Stomach (tissue), 19 donors: Measurements from ENCODE around the gene DYNC1H1. TPM values are rescaled to one million over a fixed set of nuclear protein-coding genes. Genes with fewer than 3 reads are reported as not detected.

Experiments
- DNase-seq, 2 donors: peaks; one replicate each; pipeline versions ENCODE4 v3.0.0 to v3.0.0-alpha.2; 2013 to 2019
- H3K27ac ChIP-seq, 5 donors: fragments of 200-600 bp in 4 of 5; sonication (generic) in 4 of 5; one replicate each; pipeline ENCODE4 v1.5.1; 2013 to 2019; ENCODE audit warnings: mild to moderate bottlenecking in 1 of 5, moderate library complexity in 1 of 5
- H3K27me3 ChIP-seq, 3 donors: fragments of 200-600 bp; sonication (generic); one replicate each; pipeline ENCODE4 v1.5.1; 2017 to 2019; ENCODE audit warnings: mixed run types in 1 of 3
- H3K36me3 ChIP-seq, 4 donors: fragments of 200-600 bp; sonication (generic); 1 replicate in 3 of 4; 2 replicates in 1 of 4; pipeline ENCODE4 v1.5.1; 2016 to 2019
- H3K4me1 ChIP-seq, 4 donors: fragments of 200-600 bp; sonication (generic); one replicate each; pipeline ENCODE4 v1.5.1; 2016 to 2019
- H3K4me3 ChIP-seq, 4 donors: fragments of 200-600 bp; sonication (generic) in 3 of 4; one replicate each; pipeline ENCODE4 v1.5.1; 2016 to 2019; ENCODE audit warnings: mild to moderate bottlenecking in 1 of 4
- H3K9me3 ChIP-seq, 4 donors: fragments of 200-600 bp; sonication (generic); one replicate each; pipeline ENCODE4 v1.5.1; 2016 to 2019
- CTCF ChIP-seq, 7 experiments: fragments of 450-650 bp in 4 of 7; fragments of 200-600 bp in 3 of 7; sonication (generic) in 3 of 7; IDR thresholded peaks; one replicate each; pipeline ENCODE4 v1.5.1; 2016 to 2019; ENCODE audit warnings: antibody characterized with exemption in 7 of 7, control low read depth in 2 of 7, mild to moderate bottlenecking in 1 of 7
- EP300 ChIP-seq: sonication (generic); formaldehyde crosslinking; IDR thresholded peaks from one replicate; pipeline ENCODE4 v1.6.1; 2017; ENCODE audit warnings: antibody characterized with exemption
- POLR2A ChIP-seq, 4 donors: fragments of 450-650 bp; IDR thresholded peaks; one replicate each; pipeline ENCODE4 v1.6.1; 2016; ENCODE audit warnings: antibody characterized with exemption in 4 of 4, control low read depth in 2 of 4, mild to moderate bottlenecking in 1 of 4, moderate library complexity in 1 of 4
- POLR2AphosphoS5 ChIP-seq, 3 donors: sonication (generic); formaldehyde crosslinking; IDR thresholded peaks; one replicate each; pipeline ENCODE4 v1.6.1; 2016; ENCODE audit warnings: antibody characterized with exemption in 3 of 3
- WGBS, 5 donors: extraction: QIAGEN DNeasy Blood & Tissue Kit in 3 of 5; methylation state at CpG; one replicate each; pipeline versions ENCODE4 v1.1.5 to v1.1.7; 2013 to 2018; 5-methylcytosine and 5-hydroxymethylcytosine counted together
- intact Hi-C: fragments of 100-400 bp; cut with DNase I; formaldehyde crosslinking; loops from one replicate; pipeline ENCODE4 v1.15.1; 2023; ENCODE audit warnings: low total_unique reads
- long read RNA-seq, 10 donors: transcript quantifications; one replicate each; lab custom pipeline, GENCODE V29; 2026
- polyA plus RNA-seq, 3 donors: library from polyadenylated mRNA; stranded (reverse); fragments of 200-250 nt; gene quantifications; one replicate each; pipeline ENCODE4 v1.2.3, GENCODE V29; 2013
- total RNA-seq, 5 donors: library from RNA; depleted of rRNA; stranded (reverse); fragments of >200 nt; gene quantifications; one replicate each; pipeline versions ENCODE4 v1.1.0 to v1.2.3, GENCODE V29; 2014 to 2016
- donor health status: healthy with polysubstance abuse.
- donor health status: Bipolar disorder and iron deficiency.
- donor health status: healthy.

The DYNC1H1 gene
- total RNA-seq (100 to 1,000 TPM; 308 to 651 (median 392) TPM), polyA plus RNA-seq (100 to 1,000 TPM in 1 of 3 donors, 10 to 100 TPM in 2; 52.9 to 119 (median 56.4) TPM)
- long read RNA-seq, donor 1, partial matches to known transcripts, result 21 of 28 reads
- long read RNA-seq, donor 1, other reads (novel, unspliced or antisense), result 0 of 28 reads
- long read RNA-seq, donor 2, partial matches to known transcripts, result 66 of 72 reads
- long read RNA-seq, donor 2, other reads (novel, unspliced or antisense), result 0 of 72 reads
- long read RNA-seq, donor 3, full-length matches to known transcripts, result 4 of 817 reads
- long read RNA-seq, donor 3, partial matches to known transcripts, result 803 of 817 reads
- long read RNA-seq, donor 3, other reads (novel, unspliced or antisense), result 10 of 817 reads
- long read RNA-seq, donor 4, partial matches to known transcripts, result 0 of 1 reads
- long read RNA-seq, donor 4, other reads (novel, unspliced or antisense), result 0 of 1 reads
- long read RNA-seq, donor 5, partial matches to known transcripts, result 34 of 39 reads
- long read RNA-seq, donor 5, other reads (novel, unspliced or antisense), result 0 of 39 reads
- long read RNA-seq, donor 6, partial matches to known transcripts, result 112 of 125 reads
- long read RNA-seq, donor 6, other reads (novel, unspliced or antisense), result 5 of 125 reads
- long read RNA-seq, donor 7, partial matches to known transcripts, result 37 of 39 reads
- long read RNA-seq, donor 7, other reads (novel, unspliced or antisense), result 0 of 39 reads
- long read RNA-seq, donor 8, partial matches to known transcripts, result 36 of 42 reads
- long read RNA-seq, donor 8, other reads (novel, unspliced or antisense), result 0 of 42 reads
- long read RNA-seq, donor 9, full-length matches to known transcripts, result 14 of 45 reads
- long read RNA-seq, donor 9, partial matches to known transcripts, result 31 of 45 reads
- long read RNA-seq, donor 9, other reads (novel, unspliced or antisense), result 0 of 45 reads
- long read RNA-seq, donor 10, partial matches to known transcripts, result 8 of 8 reads
- long read RNA-seq, donor 10, other reads (novel, unspliced or antisense), result 0 of 8 reads

DNA sequence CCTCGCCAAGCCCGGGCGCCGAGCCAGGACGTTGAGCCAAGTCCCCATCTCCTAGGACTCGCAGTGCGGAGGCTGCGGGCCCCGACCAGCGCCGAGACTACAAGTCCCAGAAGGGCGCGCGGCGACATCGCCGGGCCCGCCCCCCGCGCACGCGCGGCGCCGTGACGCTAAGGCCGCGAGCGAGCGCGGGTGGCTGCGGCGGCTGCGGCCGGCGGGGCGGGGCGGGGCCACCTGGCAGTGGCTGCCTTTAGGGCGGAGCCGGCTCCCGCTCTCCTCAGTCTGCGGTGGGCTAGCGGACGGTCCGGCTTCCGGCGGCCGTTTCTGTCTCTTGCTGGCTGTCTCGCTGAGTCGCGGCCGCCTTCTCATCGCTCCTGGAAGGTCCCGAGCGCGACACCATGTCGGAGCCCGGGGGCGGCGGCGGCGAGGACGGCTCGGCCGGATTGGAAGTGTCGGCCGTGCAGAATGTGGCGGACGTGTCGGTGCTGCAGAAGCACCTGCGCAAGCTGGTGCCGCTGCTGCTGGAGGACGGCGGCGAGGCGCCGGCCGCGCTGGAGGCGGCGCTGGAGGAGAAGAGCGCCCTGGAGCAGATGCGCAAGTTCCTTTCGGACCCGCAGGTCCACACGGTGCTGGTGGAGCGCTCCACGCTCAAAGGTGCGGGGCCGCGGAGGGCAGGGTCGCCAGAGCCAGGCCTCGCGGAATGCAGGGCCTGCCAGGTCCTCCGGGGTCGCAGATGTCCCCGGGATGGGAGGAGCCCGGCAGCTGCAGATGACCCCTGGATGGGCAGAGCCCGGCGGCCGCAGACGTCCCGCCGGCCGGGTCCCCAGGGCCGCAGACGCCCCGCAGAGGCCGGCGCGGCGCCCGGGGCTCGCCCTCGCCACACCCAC, at the start of gene DYNC1H1:
Gene DYNC1H1 (plus strand): TSS at position 277 of the 884 bp plus-strand sequence. CDS start 119 bp downstream, at position 396.
- Histone ChIP-seq H3K4me1 (peaks cover 38 to 83% (median 59%) of the 10 kb centered on the region in 4 donors), H3K27me3 (no peaks in the 10 kb centered on the region), H3K9me3 (no peaks in the 10 kb centered on the region), H3K4me3 (peak within 1 kb of the TSS; percentile 94 to 99 (median 98)), H3K36me3 (peaks cover 0 to 11% (median 6%) of the 10 kb centered on the region in 4 donors), H3K27ac (peak within 1 kb of the TSS; percentile 95 to 97 (median 96))
- peak; percentile 93 to 98 for DNase-seq
- 0 to 1% (median 0%) methylated on average over 32 to 115 of the region's 115 CpGs for WGBS, 5 donors
- intact Hi-C loops, result no loop called here
- TF ChIP-seq EP300 (no peak), CTCF (IDR thresholded peaks at IDR 0.05) (no peak), POLR2A (IDR thresholded peaks at IDR 0.05) (peak in 2 of 4 donors; percentile 60 to 75), POLR2AphosphoS5 (IDR thresholded peaks at IDR 0.05) (peak; percentile 91 to 98 (median 95))

DNA sequence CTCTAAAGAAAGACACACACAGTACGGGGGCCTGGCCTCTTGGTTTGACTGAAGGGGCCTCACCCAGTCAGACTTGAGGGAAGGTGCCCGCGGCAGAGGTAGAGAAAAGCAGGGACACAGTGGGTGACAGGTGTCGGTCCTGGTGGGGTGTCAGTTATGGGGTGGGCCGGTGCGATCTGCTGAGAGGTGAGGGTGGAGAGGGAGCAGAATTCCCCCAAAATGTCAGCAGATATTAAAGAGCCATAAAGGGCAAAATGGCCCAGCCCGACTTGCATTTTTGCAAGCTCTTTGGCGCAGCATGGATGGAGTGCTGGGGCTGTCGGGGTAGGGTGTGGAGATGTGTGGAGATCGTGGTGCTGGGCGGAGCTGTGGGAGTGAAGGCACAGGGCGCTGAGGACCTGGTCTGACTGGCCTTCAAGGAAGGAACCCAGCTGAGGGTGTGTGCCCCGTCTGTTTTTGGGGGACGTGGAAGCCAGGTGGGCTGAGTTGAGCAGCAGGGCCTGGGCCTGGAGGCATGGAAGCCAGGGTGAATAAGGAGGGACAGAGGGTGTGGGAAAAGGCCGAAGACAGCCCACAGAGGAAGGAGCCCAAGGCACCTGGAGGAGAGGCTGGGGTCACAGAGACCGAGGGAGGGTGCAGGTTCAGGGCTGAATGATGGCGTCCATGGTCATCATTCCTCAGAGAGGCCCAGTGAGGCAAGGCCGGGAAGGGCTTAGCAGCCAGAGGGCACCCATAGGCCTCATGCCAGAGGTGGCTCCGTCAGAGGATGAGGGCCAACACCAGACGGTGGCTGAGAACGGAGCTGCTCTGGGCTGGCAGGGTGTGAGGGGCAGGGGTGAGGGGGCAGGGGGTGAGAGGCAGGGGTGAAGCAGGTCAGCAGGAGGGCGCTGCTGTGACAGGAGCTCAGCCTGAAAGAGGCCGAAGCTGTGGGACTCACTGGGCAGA, 48.2 kb upstream of the DYNC1H1 start:
- TF ChIP-seq POLR2A (IDR thresholded peaks at IDR 0.05) (no peak), EP300 (no peak), CTCF (IDR thresholded peaks at IDR 0.05) (no peak), POLR2AphosphoS5 (IDR thresholded peaks at IDR 0.05) (no peak)
- Histone ChIP-seq H3K9me3 (no peaks in the 10 kb centered on the region), H3K36me3 (peaks cover 16 to 88% (median 84%) of the 10 kb centered on the region in 4 donors), H3K27me3 (no peaks in the 10 kb centered on the region), H3K27ac (peak overlapping the region in 1 of 5 donors; percentile 16), H3K4me3 (no peak overlapping the region), H3K4me1 (no peaks in the 10 kb centered on the region)
- 90 to 96% (median 95%) methylated on average over 22 to 23 of the region's 23 CpGs for WGBS, 5 donors
- no peak for DNase-seq
- intact Hi-C loops, result no loop called here

DNA sequence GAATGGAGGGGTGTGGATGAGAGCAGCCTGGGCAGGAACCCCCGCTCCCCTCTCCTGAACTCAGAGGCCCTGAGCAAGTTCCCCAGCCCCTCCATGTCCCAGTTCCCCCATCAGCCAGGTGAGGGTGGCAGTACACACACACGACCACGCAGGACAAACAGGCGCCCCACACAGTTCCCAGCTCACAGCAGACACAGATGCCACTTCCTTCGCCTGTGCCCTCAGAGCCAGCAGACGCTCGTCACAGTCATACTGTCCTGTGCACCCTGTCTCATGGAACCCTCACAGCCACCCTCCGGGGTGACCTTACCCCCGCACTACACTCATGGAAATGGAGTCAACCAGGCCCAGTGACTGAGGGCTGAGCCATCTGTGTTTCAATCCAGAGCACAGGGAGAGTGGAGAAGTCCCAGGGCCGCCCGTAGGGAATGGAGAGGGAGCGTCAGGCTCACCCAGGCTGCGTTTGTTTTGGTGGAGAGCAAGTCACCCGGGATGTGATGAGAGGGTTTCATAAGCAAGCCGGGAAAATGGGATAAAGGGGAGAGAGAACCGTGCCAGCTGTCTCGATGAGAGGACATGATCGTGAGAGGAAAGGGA, 47.5 kb upstream of the DYNC1H1 start:
- peak overlapping the region in 1 of 5 donors; percentile 16 for H3K27ac ChIP-seq
- 79 to 86% (median 82%) methylated on average over 17 to 18 of the region's 18 CpGs for WGBS, 5 donors

More for the DNA sequence above, 47.5 kb upstream of the DYNC1H1 start:
- TF ChIP-seq POLR2AphosphoS5 (IDR thresholded peaks at IDR 0.05) (no peak), POLR2A (IDR thresholded peaks at IDR 0.05) (no peak), CTCF (IDR thresholded peaks at IDR 0.05) (no peak), EP300 (no peak)
- Histone ChIP-seq H3K4me1 (no peaks in the 10 kb centered on the region), H3K9me3 (no peaks in the 10 kb centered on the region), H3K36me3 (peaks cover 19 to 88% (median 84%) of the 10 kb centered on the region in 4 donors), H3K27me3 (no peaks in the 10 kb centered on the region), H3K4me3 (no peak overlapping the region)
- intact Hi-C loops, result no loop called here
- no peak for DNase-seq
